RKO (cell line): ENCODE results near the gene TANC1.
"Not testable (repeated sequence)": the region's sequence is repeated elsewhere in the genome, so short reads cannot be mapped to it uniquely, and the experiment has no call there.

Experiments
- DNase-seq: peaks from one replicate; pipeline ENCODE4 v3.0.0-alpha.2; 2016; ENCODE audit warnings: low spot score

The TANC1 gene

DNA sequence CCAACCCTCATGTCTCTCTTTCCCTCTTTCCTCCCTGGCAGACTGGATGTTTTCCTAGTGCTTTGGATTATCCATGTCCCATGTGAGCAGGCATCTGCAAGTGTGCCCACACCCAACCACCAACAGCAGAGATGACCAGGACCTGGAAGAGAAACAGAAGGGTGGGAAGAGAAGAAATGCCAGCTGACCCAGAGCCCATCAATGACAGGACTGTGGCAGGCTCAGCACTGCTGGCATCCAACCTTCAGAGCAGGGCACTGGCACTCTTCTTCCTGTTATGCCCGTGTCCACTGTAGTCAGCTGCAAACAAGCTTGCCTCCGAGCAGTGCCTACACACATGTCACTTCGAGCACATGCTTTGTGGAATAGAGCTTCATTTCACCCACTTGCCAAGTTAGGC is 121.1 kb downstream of the TANC1 start:
- no peak for DNase-seq

DNA sequence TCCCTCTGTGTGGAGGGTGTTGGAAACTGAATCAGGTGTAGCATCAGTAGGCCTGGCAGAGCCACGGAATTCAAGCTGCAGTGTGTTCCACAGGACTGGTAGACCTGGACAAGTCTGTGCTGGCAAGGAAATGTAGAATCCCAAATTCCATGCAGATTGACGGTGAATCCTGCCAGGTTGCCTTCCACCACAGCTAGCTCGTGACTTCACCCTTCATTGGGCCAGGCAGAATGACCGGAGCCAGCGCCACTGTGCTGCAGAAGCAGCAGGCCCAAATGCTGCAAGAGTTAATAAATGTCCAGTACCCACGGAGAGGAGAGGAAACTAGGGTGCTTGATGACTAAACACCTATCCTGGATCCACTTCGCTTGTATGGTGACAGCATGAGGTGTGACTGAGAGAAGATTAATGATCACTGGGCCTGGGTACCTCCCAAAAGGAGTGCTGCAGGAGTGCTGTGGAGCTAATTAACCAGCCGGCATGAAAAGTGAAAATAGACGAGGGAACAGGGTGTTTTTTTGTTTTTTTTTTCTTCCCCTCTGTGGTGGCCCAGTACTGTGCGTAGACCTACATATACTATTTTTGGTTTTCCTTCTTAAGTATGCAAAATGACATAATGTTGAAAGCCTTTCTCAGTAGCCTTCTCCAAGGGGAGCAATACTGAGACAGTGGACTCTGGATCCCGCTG is 122.2 kb downstream of the TANC1 start:
- DNase-seq, result no peak

DNA sequence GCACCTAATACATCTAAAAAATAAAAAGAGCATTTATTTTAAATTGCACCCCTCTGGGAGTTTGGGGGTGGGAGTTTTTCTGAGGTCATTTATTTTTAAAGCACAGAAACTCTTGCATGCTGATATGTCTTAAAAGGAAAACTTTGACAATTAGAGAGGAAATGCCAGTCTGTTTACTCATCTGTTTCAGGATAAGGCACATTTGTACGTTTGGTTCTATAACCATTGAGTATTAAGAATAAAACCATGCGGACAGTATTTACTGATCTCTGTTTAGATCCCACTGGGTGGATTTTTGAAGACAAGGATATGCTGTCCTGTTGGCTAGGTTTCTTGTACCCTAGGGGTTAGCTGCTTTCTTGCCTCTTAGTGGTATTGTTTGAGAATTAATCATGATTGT is 122.9 kb downstream of the TANC1 start:
- DNase-seq, result peak; percentile 14

DNA sequence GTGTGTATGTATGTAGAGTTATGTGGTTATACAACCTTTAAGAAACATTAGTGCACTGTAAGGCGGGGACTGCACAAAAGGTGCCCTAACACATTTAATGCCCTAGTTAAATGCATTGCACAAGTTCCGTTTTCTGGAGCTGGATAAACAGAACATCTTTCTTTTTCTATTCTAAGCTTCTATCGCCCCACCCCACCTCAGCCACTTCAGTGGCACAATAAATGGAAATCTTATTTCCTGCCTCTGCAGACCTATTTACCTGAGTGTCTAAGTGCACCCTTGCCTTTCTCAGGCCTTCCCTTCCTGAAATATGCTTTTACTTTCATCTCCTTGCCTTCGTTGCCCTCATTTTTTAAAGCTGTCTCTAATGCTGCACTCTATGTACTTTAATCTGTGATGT is 123.5 kb downstream of the TANC1 start:
- DNase-seq, result no peak

DNA sequence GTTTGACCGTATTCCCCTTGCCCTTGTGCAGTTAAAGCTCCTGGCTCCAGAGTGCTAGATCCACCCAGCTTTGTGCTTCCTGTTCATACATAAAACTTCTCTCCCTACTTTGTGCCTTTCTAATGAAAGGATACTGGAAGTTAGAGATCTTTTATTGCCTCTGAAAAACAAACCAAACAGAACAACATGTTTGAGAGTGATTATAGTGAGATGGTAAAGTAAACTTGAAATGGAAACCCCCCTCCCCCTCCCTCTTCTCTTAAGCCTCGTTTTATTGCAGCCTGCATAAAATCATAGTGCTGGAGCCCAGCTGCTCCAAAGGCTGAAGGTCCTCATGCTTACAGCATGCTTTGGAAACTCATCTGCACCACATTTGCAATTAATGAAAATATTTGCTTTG is 125.1 kb downstream of the TANC1 start:
- no peak for DNase-seq

DNA sequence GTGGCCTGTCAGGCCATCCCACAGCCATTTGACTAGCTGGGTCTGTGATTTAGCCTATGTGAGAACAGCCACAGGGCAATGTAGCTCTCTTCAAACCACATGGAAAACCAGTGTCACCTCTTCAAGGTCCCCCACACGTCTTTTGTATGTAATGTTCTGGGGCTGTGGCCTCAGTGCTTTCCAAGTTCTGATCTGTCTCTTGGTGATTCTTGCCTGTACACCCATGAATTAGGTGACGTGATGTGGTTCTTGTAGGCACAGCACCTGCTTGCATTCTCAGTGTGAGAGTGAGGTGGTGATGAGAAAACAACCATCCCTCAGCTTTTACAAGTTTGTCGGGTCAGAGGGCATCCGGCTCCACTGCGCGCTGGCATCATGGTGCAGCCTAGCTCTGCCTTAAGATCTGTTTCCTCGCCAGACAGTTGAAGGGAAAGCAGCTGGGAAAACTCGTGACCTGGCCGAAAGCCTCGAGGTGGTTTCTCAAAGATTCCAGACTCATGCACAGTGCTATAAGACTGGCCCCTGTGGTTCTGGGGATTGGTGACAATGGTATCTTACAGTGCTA is 125.8 kb downstream of the TANC1 start:
- no peak for DNase-seq

DNA sequence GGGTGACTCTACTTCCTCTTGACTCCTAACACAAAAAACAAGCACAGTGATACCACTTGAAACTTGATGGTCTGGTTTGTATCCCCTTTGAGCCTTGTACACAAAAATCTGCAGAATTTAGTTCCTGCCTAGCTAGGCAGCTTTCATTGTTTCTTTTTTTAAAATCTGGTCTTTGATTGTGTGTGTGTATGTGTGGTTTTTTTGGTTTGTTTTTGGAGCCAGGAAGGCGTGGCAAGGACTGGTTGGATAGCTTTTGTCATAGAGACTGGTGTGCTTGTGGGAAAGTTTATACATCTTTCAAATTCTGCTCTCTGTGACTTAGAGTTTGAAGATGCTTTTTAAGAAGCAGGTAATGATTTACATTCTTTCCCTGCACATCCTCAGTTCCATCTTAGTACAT is 127.4 kb downstream of the TANC1 start:
- no peak for DNase-seq

DNA sequence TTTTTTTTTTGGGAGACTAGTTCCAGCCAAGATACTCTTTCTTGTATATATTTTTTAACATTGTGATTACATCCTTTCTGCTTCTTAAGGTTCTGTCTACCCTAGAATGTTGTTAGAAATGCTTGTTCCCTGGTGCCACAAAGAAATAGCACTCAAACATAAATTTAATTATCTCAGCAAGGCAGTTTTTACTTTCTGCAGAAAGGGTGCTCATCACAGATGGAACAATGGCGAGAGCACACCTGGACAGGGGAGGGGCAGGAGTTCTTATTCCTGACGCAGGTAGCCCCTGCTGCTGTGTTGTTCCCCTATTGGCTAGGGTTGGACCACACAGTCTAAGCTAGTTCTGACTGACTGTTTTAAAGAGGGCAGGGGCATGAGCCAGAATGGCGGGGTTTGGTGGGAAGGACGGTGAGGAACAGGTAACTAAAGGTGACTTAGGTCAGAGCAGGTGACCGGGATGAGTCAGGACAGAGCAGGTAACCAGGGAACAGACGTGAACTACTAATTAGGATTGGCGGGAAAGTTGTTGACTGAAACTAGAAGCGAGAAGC is 127.9 kb downstream of the TANC1 start:
- not testable (repeated sequence) for DNase-seq

DNA sequence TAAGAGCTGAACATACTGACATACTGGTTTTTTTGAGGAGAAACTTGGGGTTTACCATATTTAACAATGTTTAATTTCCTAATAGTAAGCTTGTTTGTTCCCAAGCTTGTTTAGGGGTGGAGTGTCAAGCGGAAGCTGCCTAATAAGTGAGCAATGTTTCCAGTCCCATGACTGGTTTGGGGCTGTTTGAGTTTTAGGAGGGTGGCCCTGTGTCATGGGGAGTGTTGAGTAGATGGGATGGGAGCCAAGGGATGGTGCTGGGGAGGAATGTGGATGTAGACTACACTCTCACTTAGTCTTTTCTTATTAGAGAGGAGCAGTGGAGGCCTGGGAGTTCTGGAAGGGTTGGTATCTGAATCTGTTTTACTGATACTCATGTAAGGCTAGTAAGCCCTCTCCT is 128.5 kb downstream of the TANC1 start:
- DNase-seq, result no peak

DNA sequence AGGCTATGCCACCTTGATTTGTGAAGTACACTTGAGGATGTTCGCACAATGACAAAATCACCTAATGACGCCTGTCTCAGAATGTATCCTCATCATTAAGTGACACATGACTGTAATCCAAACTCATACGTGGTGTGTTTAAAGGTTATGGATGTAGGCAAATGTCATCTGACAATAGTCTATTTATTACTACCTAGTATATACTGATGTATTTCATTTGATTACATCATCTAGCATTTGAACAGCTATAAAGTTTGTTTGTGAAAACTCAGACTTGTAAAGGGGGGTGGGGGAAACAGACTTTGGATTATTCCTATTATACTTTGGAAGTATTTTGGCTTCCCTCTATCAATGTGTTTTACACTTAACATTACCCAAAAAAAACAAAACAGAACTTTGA is 129.9 kb downstream of the TANC1 start:
- no peak for DNase-seq

DNA sequence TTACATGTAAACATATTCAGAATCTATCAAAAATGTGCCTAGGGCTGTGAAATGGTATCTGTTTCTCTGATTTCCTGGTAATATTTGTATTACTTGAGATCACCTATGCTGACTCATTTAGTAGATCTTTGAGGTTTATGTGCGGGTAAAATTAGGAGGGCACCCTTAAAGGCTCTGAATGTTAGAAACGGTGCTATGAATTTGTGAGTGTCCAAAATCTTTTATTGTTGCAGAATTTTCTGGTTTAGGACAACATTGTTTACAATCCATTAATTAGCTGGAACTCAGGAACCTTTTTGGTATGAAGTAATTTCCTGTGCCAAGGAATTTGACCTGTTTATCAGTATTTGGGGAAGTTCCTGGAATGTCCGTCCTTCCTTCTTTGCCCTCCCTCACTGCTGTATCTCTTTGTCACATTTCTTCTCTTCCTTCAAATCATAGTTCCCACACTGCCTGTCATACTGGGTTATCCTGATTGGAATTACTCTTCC is 130.5 kb downstream of the TANC1 start:
- no peak for DNase-seq

DNA sequence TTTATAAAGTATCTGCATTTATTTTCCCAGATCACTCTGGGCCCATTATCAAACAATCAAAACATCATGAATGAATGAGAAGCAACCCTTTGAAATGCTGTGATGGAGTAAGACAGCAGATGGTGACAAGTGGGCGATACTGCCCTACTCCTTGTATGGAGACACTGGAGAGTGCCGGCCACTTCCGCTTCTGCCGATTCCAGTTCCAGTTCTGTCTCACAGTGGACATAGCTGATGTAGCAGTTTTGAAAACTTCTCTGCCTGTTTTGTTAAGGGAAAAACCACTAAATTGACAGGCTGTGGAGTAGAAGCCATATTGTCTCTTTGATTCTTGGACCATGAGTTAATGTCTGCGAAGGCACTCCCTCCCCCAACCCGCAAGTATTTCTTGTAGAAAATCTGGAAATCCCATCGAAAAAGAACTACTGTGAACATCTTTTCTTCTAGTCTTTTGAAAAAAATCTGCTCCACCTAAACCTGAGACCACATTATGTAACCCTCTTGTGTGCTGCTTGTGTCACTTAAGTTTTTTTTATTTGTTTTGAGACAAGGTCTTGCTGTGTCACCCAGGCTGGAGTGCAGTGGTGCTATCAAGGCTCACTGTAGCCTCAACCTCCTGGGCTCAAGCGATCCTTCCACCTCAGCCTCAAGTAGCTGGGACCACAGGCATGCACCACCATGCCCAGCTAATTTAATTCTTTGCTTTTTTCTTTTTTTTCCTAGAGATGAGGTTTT is 133.5 kb downstream of the TANC1 start:
- no peak for DNase-seq

DNA sequence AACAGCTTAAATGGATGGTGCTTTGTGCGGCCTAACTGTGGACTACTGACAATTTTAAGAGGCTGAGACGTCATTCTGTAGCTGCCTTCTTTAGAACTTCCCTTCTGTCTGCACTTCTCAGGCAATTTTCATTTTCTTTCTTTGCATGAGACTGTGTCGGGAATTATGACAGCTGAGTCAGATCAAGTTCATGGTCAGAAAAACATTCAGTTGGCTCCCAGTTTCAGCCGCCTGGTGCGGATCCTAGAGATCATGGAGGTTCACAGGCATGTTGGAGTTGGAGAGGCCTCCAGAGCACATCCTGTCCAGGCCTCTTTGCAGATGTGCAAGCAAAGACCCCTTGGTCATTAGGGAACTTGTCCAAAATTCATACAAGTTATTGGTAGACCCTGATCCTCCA is 135.0 kb downstream of the TANC1 start:
- no peak for DNase-seq

DNA sequence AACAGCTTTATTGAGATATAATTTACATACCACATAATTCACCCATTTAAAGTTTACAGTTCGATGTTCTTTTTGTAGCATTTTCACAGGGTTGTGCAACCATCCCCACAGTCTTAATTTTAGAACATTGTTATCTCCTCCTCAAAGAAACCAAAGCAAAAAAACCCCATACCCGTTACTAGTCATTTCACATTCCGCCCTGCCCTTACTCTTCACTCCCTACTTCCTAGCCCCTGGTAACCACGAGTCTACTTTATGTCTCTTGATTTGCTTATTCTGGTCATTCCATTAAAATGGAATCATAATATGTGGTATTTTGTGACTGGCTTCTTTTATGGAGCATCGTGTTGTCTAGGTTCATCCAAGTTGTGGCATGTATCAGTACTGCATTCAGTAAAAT is 137.7 kb downstream of the TANC1 start:
- no peak for DNase-seq

DNA sequence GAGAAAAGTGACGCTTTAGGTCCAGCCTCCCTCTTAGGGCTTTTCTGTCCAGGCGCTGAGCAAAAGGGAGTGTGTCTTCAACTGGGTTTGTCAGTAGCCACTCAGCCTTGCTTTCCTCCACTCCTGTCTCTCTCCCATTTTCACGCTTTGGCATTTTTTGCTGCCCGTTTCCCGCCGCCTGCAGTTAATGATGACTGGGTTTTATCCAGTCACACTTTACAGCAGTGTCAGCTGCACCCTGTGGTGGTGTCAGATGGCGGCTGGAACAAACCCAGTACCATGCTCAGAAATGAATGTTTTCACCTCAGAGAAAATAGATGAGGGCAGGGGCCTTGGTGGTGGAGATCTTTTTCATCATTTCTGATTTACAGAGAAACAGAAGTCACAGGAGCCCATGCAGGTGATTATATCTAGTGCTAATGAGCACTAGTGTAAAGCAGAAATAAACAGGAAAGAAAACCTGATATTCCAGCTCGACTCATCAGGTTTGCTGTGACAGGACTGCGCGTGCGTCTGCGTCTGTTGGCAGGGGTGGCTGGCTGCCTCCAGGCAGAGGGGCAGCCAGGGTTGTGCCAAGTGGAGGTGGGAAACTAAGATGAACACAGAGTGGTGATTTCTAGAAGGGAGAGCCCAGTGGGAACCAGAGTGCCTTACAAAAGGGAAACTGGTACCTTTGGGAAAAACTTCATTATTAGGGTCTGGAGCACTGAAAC is 139.9 kb downstream of the TANC1 start:
- DNase-seq, result no peak

DNA sequence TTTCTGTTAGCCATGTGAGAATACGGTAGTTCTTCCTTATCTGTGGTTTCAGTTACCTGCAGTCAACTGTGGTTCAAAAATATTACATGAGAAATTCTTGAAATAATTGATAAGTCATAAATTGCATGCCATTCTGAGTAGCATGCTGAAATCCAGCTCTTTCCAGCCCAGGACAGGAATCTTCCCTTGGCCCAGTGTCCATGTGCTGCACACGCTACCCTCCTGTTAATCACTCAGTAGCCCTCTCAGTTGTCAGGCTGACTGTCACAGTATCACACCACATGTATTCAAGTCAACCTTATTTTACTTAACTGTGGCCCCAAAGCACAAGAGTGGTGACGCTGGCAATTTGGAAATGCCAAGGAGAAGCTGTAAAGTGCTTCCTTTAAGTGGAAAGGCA is 141.1 kb downstream of the TANC1 start:
- no peak for DNase-seq

DNA sequence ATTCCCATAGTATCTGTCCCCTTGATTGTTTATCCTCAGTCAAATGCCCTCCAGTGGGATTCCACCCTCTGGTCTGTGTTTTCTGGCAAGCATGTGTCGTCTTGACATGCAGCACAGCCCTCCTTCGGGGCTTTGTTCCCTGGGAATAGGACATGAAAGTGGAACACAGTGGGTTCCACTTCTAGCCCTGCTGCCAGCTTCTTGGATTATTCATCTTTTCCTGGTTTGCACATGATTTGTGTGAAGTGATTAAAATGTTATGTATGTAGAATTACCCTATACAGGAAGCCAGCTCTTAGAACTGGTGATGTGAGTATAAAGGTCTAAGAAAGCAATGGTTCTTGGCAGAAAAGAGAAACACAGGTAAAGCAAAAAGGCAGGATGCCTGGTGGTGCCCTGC is 142.3 kb downstream of the TANC1 start:
- DNase-seq, result no peak

DNA sequence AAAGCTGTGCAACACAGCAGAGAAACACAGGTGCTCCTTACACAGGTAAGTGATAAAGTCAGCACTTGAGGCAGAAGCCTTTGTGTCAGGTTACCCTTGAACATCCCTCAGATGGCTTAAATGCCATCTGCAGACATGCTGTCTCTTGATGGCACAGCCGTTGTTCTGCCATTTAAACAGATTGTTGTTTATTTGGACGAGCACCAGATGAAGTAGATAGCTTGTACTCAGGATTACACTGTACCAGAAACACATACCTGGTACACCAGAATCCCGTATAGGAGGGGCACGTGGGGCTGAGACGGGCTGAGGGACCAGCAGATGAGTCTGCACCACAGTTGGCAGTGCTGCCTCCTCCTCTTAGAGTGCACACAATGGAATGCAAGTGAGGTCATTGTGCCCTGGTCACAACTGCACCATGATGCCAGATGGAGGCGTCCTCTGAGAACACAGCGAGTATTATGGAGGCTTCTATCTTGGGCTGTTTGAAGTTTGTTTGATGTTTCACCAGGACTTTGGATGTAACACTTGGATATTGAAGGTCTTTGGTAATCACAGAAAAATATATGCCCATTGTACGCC is 143.0 kb downstream of the TANC1 start:
- no peak for DNase-seq

DNA sequence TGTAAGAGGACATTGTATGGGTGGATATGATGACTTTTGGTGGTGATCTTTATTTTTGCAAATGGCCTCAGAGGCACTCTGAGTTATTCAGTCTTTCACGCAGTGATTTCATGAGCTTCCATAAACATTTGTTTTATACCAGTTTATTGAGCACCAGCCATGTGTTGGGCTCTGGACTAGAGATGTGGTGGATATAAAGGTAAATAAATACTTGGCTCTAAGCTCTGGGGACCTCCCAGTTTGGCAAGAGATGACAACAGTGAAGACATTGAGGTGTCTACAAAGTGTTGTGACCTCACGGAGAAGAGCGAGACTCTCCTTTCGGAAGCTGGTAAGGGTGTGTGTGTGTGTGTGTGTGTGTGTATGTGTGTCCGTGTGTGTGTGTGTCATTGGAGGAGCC is 146.4 kb downstream of the TANC1 start:
- DNase-seq, result no peak

DNA sequence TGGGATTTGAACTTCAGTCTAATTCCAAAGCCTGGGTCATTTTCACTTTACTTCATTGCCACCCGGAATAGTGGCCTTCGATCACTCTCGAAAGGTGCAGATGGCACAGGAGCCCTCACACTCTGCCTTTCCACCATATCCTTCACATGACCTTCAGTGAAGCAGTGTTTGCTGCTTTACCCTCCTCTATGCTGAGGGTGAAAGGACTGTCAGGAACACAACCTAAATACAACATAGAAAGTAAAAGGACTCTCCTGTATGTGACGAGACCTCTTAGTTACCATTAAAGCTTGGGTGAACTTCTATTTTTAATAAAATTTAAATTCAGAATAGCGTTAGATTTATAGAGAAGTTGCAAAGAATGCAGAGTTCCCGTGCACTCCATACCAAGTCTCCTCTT is 148.5 kb downstream of the TANC1 start:
- no peak for DNase-seq

DNA sequence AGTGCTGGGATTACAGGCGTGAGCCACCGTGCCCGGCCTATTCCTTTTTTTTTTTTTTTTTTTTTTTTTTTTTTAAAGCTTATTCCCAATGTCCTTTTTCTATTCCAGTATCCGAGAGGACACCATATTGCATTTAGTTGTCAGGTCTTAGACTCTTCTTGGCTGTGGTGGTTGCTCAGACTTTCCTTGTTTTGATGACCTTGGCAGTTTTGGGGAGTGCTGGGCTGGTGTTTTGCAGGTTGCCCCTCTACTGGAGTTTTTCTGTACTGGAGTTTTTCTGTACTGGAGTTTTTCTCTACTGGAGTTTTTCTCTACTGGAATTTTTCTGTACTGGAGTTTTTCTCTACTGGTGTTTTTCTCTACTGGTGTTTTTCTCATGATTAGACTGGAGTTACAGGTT is 149.2 kb downstream of the TANC1 start:
- no peak for DNase-seq
